Naive thymus-derived CD4-positive, alpha-beta T cell (primary cell): Measurements from ENCODE around the gene SMPD1. TPM values are rescaled to one million over a fixed set of nuclear protein-coding genes. Genes with fewer than 3 reads are reported as not detected.

ENCODE experiments used
- ATAC-seq: fragments of 150-1000 bp; cut with Tn5 transposase; 2 replicates; pipeline ENCODE4 v1.10.0; 2021; ENCODE audit warnings: mild to moderate bottlenecking, moderate library complexity
- CTCF ChIA-PET: fragments of 350-600 bp; sonication (Branson Sonifier 250); formaldehyde crosslinking; loops from one replicate; lab custom pipeline; 2021; ENCODE audit warnings: antibody characterized with exemption; lab: Charles Lee
- POLR2A ChIA-PET: fragments of 350-600 bp; sonication (Branson Sonifier 250); formaldehyde crosslinking; loops from one replicate; lab custom pipeline; 2021; ENCODE audit warnings: antibody characterized with exemption, inconsistent platforms; lab: Charles Lee
- DNase-seq, 9 donors: peaks; one replicate each; pipeline versions ENCODE4 v3.0.0 to v3.0.0-alpha.2; 2020 to 2022; ENCODE audit warnings: mixed read lengths in 1 of 9
- H3K27ac ChIP-seq: one replicate; pipeline ENCODE4 v1.7.0; 2013; ENCODE audit warnings: mild to moderate bottlenecking, low read depth, low read length, moderate library complexity
- H3K27me3 ChIP-seq, 2 donors: one replicate each; pipeline ENCODE4 v1.7.0; 2013; ENCODE audit warnings: low read length in 2 of 2, mild to moderate bottlenecking in 2 of 2, moderate library complexity in 2 of 2; ENCODE audit not compliant: control insufficient read depth in 2 of 2, insufficient read depth in 2 of 2
- H3K36me3 ChIP-seq, 3 experiments: 1 replicate in 2 of 3; 2 replicates in 1 of 3; pipeline ENCODE4 v1.7.0; 2013; ENCODE audit warnings: low read length in 3 of 3, mild to moderate bottlenecking in 3 of 3, moderate library complexity in 1 of 3; ENCODE audit not compliant: insufficient read depth in 3 of 3, control insufficient read depth in 2 of 3
- H3K4me1 ChIP-seq, 2 donors: one replicate each; pipeline ENCODE4 v1.7.0; 2013; ENCODE audit warnings: low read length in 2 of 2, mild to moderate bottlenecking in 2 of 2, moderate library complexity in 1 of 2; ENCODE audit not compliant: control insufficient read depth in 2 of 2, insufficient read depth in 2 of 2
- H3K4me3 ChIP-seq: 2 replicates; pipeline ENCODE4 v1.7.0; 2013; ENCODE audit warnings: mild to moderate bottlenecking, low read length
- H3K9me3 ChIP-seq, 3 experiments: 1 replicate in 2 of 3; 2 replicates in 1 of 3; pipeline ENCODE4 v1.7.0; 2013; ENCODE audit warnings: low read length in 3 of 3; ENCODE audit not compliant: control insufficient read depth in 2 of 3
- H3K27ac Mint-ChIP-seq, 9 donors: one replicate each; pipeline ENCODE4 v1.8.0; 2020 to 2022; ENCODE audit warnings: mixed read lengths in 9 of 9, mild to moderate bottlenecking in 8 of 9, moderate library complexity in 5 of 9, inconsistent platforms in 2 of 9
- H3K27me3 Mint-ChIP-seq, 5 donors: one replicate each; pipeline ENCODE4 v1.8.0; 2021 to 2022; ENCODE audit warnings: mixed read lengths in 5 of 5, mild to moderate bottlenecking in 1 of 5
- H3K36me3 Mint-ChIP-seq, 5 donors: one replicate each; pipeline ENCODE4 v1.8.0; 2020 to 2022; ENCODE audit warnings: mixed read lengths in 5 of 5, mild to moderate bottlenecking in 3 of 5, inconsistent platforms in 1 of 5
- H3K4me1 Mint-ChIP-seq, 7 donors: one replicate each; pipeline ENCODE4 v1.8.0; 2020 to 2022; ENCODE audit warnings: mixed read lengths in 7 of 7, mild to moderate bottlenecking in 3 of 7, inconsistent platforms in 1 of 7
- H3K4me3 Mint-ChIP-seq, 10 donors: one replicate each; pipeline ENCODE4 v1.8.0; 2020 to 2022; ENCODE audit warnings: mild to moderate bottlenecking in 10 of 10, mixed read lengths in 10 of 10, moderate library complexity in 6 of 10, inconsistent platforms in 2 of 10
- H3K9me3 Mint-ChIP-seq, 11 donors: one replicate each; pipeline ENCODE4 v1.8.0; 2020 to 2022; ENCODE audit warnings: mixed read lengths in 11 of 11, mild to moderate bottlenecking in 4 of 11, inconsistent platforms in 1 of 11, moderate library complexity in 1 of 11
- intact Hi-C, 2 donors: fragments of 100-400 bp; cut with micrococcal nuclease; formaldehyde crosslinking; loops; one replicate each; pipeline ENCODE4 v1.15.1; 2023
- polyA plus RNA-seq, 2 donors: library from polyadenylated mRNA; unstranded; fragments of 300-500 nt; fragmentation: Illumina TruSeq; gene quantifications; one replicate each; pipeline ENCODE4 v1.2.3, GENCODE V29; 2021
- total RNA-seq, 6 experiments: library from RNA in 5 of 6; stranded (reverse) in 5 of 6; gene quantifications; 1 replicate in 5 of 6; 2 replicates in 1 of 6; pipeline ENCODE4 v1.2.3 and lab custom pipeline; 2021 to 2026

Gene SMPD1
- total and polyA plus RNA-seq, 7 experiments from 2014 or later = 34.5 to 70.9 (median 48.4) TPM

DNA sequence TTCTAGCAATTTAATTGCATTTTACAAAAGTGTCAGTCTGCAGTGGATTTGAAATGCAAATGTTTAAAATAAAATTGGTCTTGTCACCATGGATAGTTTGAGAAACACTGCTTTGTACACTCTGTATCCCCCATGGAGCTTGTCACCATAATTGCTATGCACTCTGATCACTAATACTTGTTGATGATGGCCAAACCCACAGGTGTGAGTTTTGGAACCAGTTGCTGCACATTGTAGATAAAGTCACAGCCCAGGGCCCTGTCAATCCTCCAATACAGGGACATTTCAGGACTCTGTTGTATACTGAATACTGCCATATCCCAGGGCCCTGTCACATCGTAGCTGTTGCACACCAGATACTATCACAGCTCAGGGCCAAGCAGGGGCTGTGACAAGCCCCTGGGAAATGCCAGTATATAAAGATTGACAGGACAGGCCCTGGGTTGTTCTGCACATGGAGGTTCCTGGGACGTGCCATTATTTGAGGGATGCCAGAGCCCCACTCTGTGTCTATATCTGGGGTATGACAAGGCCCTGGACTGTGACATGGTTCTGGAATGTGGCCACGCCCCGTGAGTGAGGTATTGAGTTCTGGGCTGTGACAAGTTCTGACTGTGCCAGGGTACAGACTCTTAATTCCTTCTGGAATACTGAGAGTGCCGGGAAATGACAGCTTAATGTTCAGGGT is 27.9 kb upstream of the SMPD1 start:
- no peak overlapping the region for H3K4me3 Mint-ChIP-seq
- H3K36me3 ChIP-seq = no peaks in the 10 kb centered on the region
- H3K36me3 Mint-ChIP-seq = no peaks in the 10 kb centered on the region
- ChIA-PET CTCF (interaction anchor here (0.6 to 3.6 kb wide), 10 partner anchors 9 to 765 kb away, joined by 3 to 39 read pairs (median 3); partner anchors contain the start of gene FHIP1B), POLR2A (interaction anchor here (0.6 kb wide), 2 partner anchors 17 to 44 kb away, joined by 3 to 4 read pairs; no protein-coding TSS in a partner anchor)
- H3K27me3 ChIP-seq = no peaks in the 10 kb centered on the region
- no peak for ATAC-seq
- intact Hi-C loops = no loop called here
- peaks cover 0 to 2% (median 0%) of the 10 kb centered on the region in 11 donors for H3K9me3 Mint-ChIP-seq
- H3K27ac ChIP-seq = no peak overlapping the region
- no peak overlapping the region for H3K27ac Mint-ChIP-seq
- H3K4me1 ChIP-seq = no peaks in the 10 kb centered on the region
- H3K4me3 ChIP-seq = no peak overlapping the region
- peaks cover 0 to 1% (median 0%) of the 10 kb centered on the region in 7 donors for H3K4me1 Mint-ChIP-seq
- H3K9me3 ChIP-seq = no peaks in the 10 kb centered on the region
- H3K27me3 Mint-ChIP-seq = no peaks in the 10 kb centered on the region
- DNase-seq = no peak

GRCh38 chr11:6362873-6363678 is 27.2 kb upstream of the SMPD1 start:
- intact Hi-C loops = loop anchor here in 1 of 2 donors (1.0 kb wide), 1 partner anchor 340 kb away; no protein-coding TSS in a partner anchor
- no peaks in the 10 kb centered on the region for H3K36me3 Mint-ChIP-seq

DNA sequence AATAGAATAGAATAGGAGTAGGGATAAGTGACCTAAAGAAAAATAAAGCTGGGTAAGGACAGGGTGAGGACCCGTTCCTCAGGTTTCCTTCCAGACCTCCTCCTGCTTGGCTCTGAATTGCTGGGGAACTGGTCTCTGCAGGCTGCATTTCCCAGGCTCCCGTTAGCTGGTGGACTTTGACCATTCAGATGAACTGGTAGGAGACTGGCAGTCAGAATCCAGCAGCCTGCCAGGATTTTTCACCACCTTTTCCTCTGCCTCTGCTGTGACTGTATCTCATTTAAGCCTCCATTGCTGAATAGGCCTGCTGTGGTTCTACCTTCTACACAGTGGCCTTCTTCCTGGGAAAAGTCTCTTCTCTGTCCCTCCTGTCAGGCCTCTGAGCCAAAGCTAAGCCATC is 24.6 kb upstream of the SMPD1 start:
- Histone ChIP-seq H3K4me1 (no peaks in the 10 kb centered on the region), H3K27me3 (no peaks in the 10 kb centered on the region), H3K4me3 (no peak overlapping the region), H3K27ac (no peak overlapping the region), H3K36me3 (no peaks in the 10 kb centered on the region), H3K9me3 (no peaks in the 10 kb centered on the region)
- Mint-ChIP-seq H3K9me3 (peaks cover 0 to 2% (median 0%) of the 10 kb centered on the region in 11 donors), H3K4me3 (no peak overlapping the region), H3K27me3 (no peaks in the 10 kb centered on the region), H3K36me3 (no peaks in the 10 kb centered on the region), H3K27ac (no peak overlapping the region), H3K4me1 (peaks cover 0 to 1% (median 0%) of the 10 kb centered on the region in 7 donors)
- intact Hi-C loops = no loop called here
- DNase-seq (no peak), ATAC-seq (no peak)
- POLR2A ChIA-PET = interaction anchor here (0.6 kb wide), 1 partner anchor 129 kb away, joined by 3 read pairs; no protein-coding TSS in a partner anchor
- CTCF ChIA-PET = no interaction called here

More at GRCh38 chr11:6362873-6363678, 27.2 kb upstream of the SMPD1 start:
- no peak overlapping the region for H3K27ac Mint-ChIP-seq
- ATAC-seq (peak; percentile 92), DNase-seq (peak; percentile 34 to 67 (median 61))
- H3K27ac ChIP-seq = no peak overlapping the region
- POLR2A ChIA-PET = interaction anchor here (0.6 kb wide), 1 partner anchor 43 kb away, joined by 4 read pairs; no protein-coding TSS in a partner anchor
- H3K27me3 Mint-ChIP-seq = no peaks in the 10 kb centered on the region
- CTCF ChIA-PET = interaction anchor here (0.6 to 3.6 kb wide), 14 partner anchors 10 to 679 kb away, joined by 3 to 39 read pairs (median 3); partner anchors contain the start of gene FHIP1B
- H3K4me1 ChIP-seq = no peaks in the 10 kb centered on the region
- peaks cover 0 to 1% (median 0%) of the 10 kb centered on the region in 7 donors for H3K4me1 Mint-ChIP-seq
- H3K9me3 Mint-ChIP-seq = peaks cover 0 to 2% (median 0%) of the 10 kb centered on the region in 11 donors
- H3K4me3 ChIP-seq = no peak overlapping the region
- no peaks in the 10 kb centered on the region for H3K27me3 ChIP-seq
- H3K36me3 ChIP-seq = no peaks in the 10 kb centered on the region
- H3K4me3 Mint-ChIP-seq = no peak overlapping the region
- H3K9me3 ChIP-seq = no peaks in the 10 kb centered on the region

DNA sequence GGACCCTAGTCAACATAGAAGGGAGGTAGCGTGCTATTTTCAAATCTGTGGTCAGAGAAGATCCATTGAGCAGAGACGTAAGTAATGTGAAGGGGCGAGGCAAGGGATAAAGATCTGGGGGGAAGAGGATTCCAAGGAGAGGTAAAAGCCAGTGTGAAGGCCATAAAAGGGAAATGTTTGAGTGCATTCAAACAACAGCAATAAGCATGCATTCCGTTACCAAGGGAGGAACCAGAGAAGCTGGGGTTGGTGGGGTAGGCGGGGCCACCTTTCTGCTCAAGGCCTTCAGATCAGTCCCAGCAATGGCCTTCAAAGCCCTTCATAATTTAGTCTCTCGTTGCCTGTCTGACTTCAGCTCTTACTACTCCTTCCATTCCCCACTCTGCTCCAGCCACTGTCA is 18.4 kb upstream of the SMPD1 start:
- Histone ChIP-seq H3K27me3 (no peaks in the 10 kb centered on the region), H3K4me1 (no peaks in the 10 kb centered on the region), H3K27ac (no peak overlapping the region), H3K36me3 (no peaks in the 10 kb centered on the region), H3K4me3 (no peak overlapping the region), H3K9me3 (no peaks in the 10 kb centered on the region)
- ChIA-PET CTCF (interaction anchor here (0.8 to 20.4 kb wide), 2 partner anchors 72 to 385 kb away, joined by 3 to 573 read pairs; partner anchors contain the start of gene HPX), POLR2A (no interaction called here)
- Mint-ChIP-seq H3K27me3 (no peaks in the 10 kb centered on the region), H3K36me3 (no peaks in the 10 kb centered on the region), H3K4me1 (peaks cover 0 to 12% (median 10%) of the 10 kb centered on the region in 7 donors), H3K4me3 (no peak overlapping the region), H3K9me3 (no peaks in the 10 kb centered on the region), H3K27ac (no peak overlapping the region)
- DNase-seq (no peak), ATAC-seq (no peak)
- intact Hi-C loops = loop anchor here in 1 of 2 donors (10.0 kb wide), 1 partner anchor 687 kb away; the partner anchor contains the start of genes TRIM22 and TRIM5

- H3K9me3 ChIP-seq = no peaks in the 10 kb centered on the region
- CTCF ChIA-PET = interaction anchor here (0.7 to 20.4 kb wide), 28 partner anchors 11 to 1309 kb away, joined by 3 to 573 read pairs (median 8); partner anchors contain the start of genes APBB1, ARFIP2, HPX and MRPL17
- Mint-ChIP-seq H3K27ac (peak overlapping the region; percentile 69 to 93 (median 85)), H3K27me3 (no peaks in the 10 kb centered on the region), H3K4me3 (peak overlapping the region; percentile 48 to 85 (median 72)), H3K9me3 (no peaks in the 10 kb centered on the region), H3K36me3 (no peaks in the 10 kb centered on the region), H3K4me1 (peaks cover 14 to 44% (median 37%) of the 10 kb centered on the region in 7 donors)
- POLR2A ChIA-PET = interaction anchor here (0.5 to 5.7 kb wide), 17 partner anchors 11 to 226 kb away, joined by 3 to 73 read pairs (median 5); partner anchors contain the start of genes APBB1, ARFIP2, HPX and SMPD1
- peaks cover 0 to 23% of the 10 kb centered on the region in 2 donors for H3K4me1 ChIP-seq
- H3K27me3 ChIP-seq = no peaks in the 10 kb centered on the region
- ATAC-seq (peak; percentile 79), DNase-seq (peak in 5 of 9 donors; percentile 20 to 52 (median 45))
- peak overlapping the region; percentile 17 for H3K4me3 ChIP-seq
- no peaks in the 10 kb centered on the region for H3K36me3 ChIP-seq
- H3K27ac ChIP-seq = peak overlapping the region; percentile 44
- intact Hi-C loops = loop anchor here (2.0 to 10.0 kb wide), 7 partner anchors 41 to 693 kb away; partner anchors contain the start of genes APBB1 (in 1 of the 2), ARFIP2 (in 1 of the 2), ILK (in 1 of the 2) and RRP8 (in 1 of the 2)
These were observed 12.2 kb upstream of the SMPD1 start for GRCh38 chr11:6377902-6378639.
